Posterior vena cava (tissue), 2 donors: ENCODE data around the gene TEX12. TPM values are rescaled to one million over a fixed set of nuclear protein-coding genes. Genes with fewer than 3 reads are reported as not detected.
A peak's percentile ranks its signal among the peaks of the same experiment; 100 is the strongest.
"Not testable (repeated sequence)": the region's sequence is repeated elsewhere in the genome, so short reads cannot be mapped to it uniquely, and the experiment has no call there.

Source experiments
- DNase-seq: peaks from one replicate; pipeline ENCODE4 v3.0.0-alpha.2; 2020; ENCODE audit warnings: low spot score
- intact Hi-C, 2 donors: fragments of 100-400 bp; cut with DNase I; formaldehyde crosslinking; loops; one replicate each; pipeline versions ENCODE4 v1.14.1 to v1.14.2; 2022 to 2023
- long read RNA-seq, 2 donors: library from polyadenylated mRNA; unstranded; transcript quantifications; one replicate each; pipeline ENCODE4 v2.0.0, GENCODE V29; 2020 to 2021
- total RNA-seq, 2 donors: library from RNA; stranded (reverse); fragmentation: NEBNext Ultra II Directional; extraction: Animal tissue kit (Norgen Biotek cat#: 25700); gene quantifications; one replicate each; pipeline ENCODE4 v1.2.1, GENCODE V29; 2021
- donor health status: DM: yes; HTN: yes; CAD: no.
- donor health status: DM: yes; HTN: yes; CAD: no.

The TEX12 gene
- total RNA-seq, result 1 to 10 TPM in 1 of 2 donors, under 1 TPM in 1; 0.95 to 1.4 TPM
- long read RNA-seq, donor 1, result 0 reads
- long read RNA-seq, donor 2, result 0 reads

- intact Hi-C loops, result loop anchor here (10.0 kb wide), 1 partner anchor 52 kb away; no protein-coding TSS in a partner anchor
- no peak for DNase-seq
Observed at GRCh38 chr11:112167145-112167544, at the start of gene TEX12. TEX12 (plus strand) TSS chr11:112167372; CDS start chr11:112169269, 1,897 bp downstream.

- intact Hi-C loops, result loop anchor here (10.0 kb wide), 1 partner anchor 47 kb away; the partner anchor contains the start of genes IL18 (in 2 of the 2) and TEX12 (in 2 of the 2)
- no peak for DNase-seq
Observed at GRCh38 chr11:112118176-112118575, 49.0 kb upstream of the TEX12 start.

- DNase-seq, result no peak
- intact Hi-C loops, result no loop called here
Observed at GRCh38 chr11:112121981-112122615, 45.1 kb upstream of the TEX12 start.

- intact Hi-C loops, result no loop called here
- no peak for DNase-seq
Observed at GRCh38 chr11:112123129-112123528, 44.0 kb upstream of the TEX12 start.

- intact Hi-C loops, result no loop called here
- no peak for DNase-seq
Observed at GRCh38 chr11:112127056-112127455, 40.1 kb upstream of the TEX12 start.

GRCh38 chr11:112128483-112129121 lies 38.6 kb upstream of the TEX12 start:
- DNase-seq, result peak; percentile 88
- intact Hi-C loops, result no loop called here

GRCh38 chr11:112129656-112130055 lies 37.5 kb upstream of the TEX12 start:
- intact Hi-C loops, result loop anchor here in 1 of 2 donors (1.0 kb wide), 1 partner anchor 9 kb away; no protein-coding TSS in a partner anchor
- DNase-seq, result no peak

- intact Hi-C loops, result no loop called here
- no peak for DNase-seq
Observed at GRCh38 chr11:112132737-112133136, 34.4 kb upstream of the TEX12 start.

- DNase-seq, result no peak
- intact Hi-C loops, result no loop called here
Observed at GRCh38 chr11:112134473-112134872, 32.7 kb upstream of the TEX12 start.

GRCh38 chr11:112143597-112143996 lies 23.6 kb upstream of the TEX12 start:
- no peak for DNase-seq
- intact Hi-C loops, result loop anchor here in 1 of 2 donors (5.0 kb wide), 1 partner anchor 1206 kb away; no protein-coding TSS in a partner anchor

GRCh38 chr11:112150517-112150916 lies 16.7 kb upstream of the TEX12 start:
- no peak for DNase-seq
- intact Hi-C loops, result no loop called here

- no peak for DNase-seq
- intact Hi-C loops, result no loop called here
Observed at GRCh38 chr11:112156153-112156955, 10.8 kb upstream of the TEX12 start.

GRCh38 chr11:112156956-112157766 lies 10.0 kb upstream of the TEX12 start:
- intact Hi-C loops, result no loop called here
- no peak for DNase-seq

- intact Hi-C loops, result loop anchor here (10.0 kb wide), 1 partner anchor 45 kb away; no protein-coding TSS in a partner anchor
- no peak for DNase-seq
Observed at GRCh38 chr11:112159098-112160065, 7.8 kb upstream of the TEX12 start.

- DNase-seq, result no peak
- intact Hi-C loops, result loop anchor here (10.0 kb wide), 1 partner anchor 45 kb away; no protein-coding TSS in a partner anchor
Observed at GRCh38 chr11:112160091-112160848, 6.9 kb upstream of the TEX12 start.

- DNase-seq, result no peak
- intact Hi-C loops, result loop anchor here (10.0 kb wide), 1 partner anchor 46 kb away; no protein-coding TSS in a partner anchor
Observed at GRCh38 chr11:112161012-112161411, 6.2 kb upstream of the TEX12 start.

- DNase-seq, result not testable (repeated sequence)
- intact Hi-C loops, result loop anchor here (10.0 kb wide), 1 partner anchor 47 kb away; no protein-coding TSS in a partner anchor
Observed at GRCh38 chr11:112162200-112162599, 5.0 kb upstream of the TEX12 start.
